ENCODE measurements around the gene VRK1. TPM values are rescaled to one million over a fixed set of nuclear protein-coding genes. Genes with fewer than 3 reads are reported as not detected.
A peak's percentile ranks its signal among the peaks of the same experiment; 100 is the strongest.
"Not testable (repeated sequence)": the region's sequence is repeated elsewhere in the genome, so short reads cannot be mapped to it uniquely, and the experiment has no call there.

VRK1 gene
- total RNA-seq, 1 donor from 2014 or later: 20.0 TPM

DNA sequence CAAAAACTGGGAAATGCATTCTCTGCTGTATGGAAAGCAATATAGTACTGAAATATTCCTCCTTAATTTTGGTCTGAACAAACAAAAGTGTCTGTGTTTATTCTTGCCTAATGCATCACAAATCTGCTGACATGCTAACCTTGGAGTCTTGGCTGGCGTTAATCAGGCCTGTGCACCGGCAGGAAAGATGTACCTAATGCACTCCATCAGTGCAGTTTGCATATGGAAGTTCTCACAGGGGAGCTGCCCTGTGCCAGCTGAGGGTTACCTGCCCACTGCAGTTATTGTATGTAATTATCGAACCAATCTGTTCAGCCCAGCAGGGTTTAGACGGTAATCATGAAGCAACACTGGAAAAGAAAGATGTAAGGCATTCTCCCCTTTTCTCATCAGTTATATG lies 76.9 kb downstream of the VRK1 start:
- no peak for DNase-seq (ENCODE audit: low spot score in 2 of 2, unreplicated experiment in 2 of 2)
- Mint-ChIP-seq H3K27ac (no peak overlapping the region), H3K36me3 (peaks cover 9% of the 10 kb centered on the region), H3K27me3 (ENCODE audit: low read depth) (no peaks in the 10 kb centered on the region), H3K4me3 (no peak overlapping the region), H3K4me1 (no peaks in the 10 kb centered on the region), H3K9me3 (no peaks in the 10 kb centered on the region)
- TF ChIP-seq, protein P1, sequence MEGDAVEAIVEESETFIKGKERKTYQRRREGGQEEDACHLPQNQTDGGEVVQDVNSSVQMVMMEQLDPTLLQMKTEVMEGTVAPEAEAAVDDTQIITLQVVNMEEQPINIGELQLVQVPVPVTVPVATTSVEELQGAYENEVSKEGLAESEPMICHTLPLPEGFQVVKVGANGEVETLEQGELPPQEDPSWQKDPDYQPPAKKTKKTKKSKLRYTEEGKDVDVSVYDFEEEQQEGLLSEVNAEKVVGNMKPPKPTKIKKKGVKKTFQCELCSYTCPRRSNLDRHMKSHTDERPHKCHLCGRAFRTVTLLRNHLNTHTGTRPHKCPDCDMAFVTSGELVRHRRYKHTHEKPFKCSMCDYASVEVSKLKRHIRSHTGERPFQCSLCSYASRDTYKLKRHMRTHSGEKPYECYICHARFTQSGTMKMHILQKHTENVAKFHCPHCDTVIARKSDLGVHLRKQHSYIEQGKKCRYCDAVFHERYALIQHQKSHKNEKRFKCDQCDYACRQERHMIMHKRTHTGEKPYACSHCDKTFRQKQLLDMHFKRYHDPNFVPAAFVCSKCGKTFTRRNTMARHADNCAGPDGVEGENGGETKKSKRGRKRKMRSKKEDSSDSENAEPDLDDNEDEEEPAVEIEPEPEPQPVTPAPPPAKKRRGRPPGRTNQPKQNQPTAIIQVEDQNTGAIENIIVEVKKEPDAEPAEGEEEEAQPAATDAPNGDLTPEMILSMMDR (IDR thresholded peaks at IDR 0.05; ENCODE audit: unreplicated experiment): no peak

DNA sequence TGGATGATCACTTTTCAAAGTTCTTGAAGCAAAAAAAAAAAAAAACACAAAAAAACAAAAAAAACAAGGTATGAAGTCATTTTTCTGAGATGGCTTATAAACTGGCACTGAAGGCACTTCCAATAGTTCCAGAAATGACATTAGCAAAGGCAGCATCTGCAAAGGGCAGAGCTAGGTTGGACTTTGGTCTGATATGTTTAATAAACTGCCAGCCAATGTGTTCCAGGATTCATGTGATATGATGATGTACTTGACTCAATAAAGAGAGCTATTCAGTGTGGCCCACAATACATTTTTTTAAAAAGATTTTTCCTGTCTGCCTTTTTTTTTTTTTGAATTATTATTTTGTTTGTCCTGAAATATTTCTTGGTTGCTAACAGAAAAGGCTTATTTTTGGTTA lies 79.6 kb downstream of the VRK1 start:
- Mint-ChIP-seq H3K9me3 (no peaks in the 10 kb centered on the region), H3K4me3 (no peak overlapping the region), H3K36me3 (peaks cover 7% of the 10 kb centered on the region), H3K27me3 (ENCODE audit: low read depth) (no peaks in the 10 kb centered on the region), H3K27ac (no peak overlapping the region), H3K4me1 (peaks cover 4% of the 10 kb centered on the region)
- DNase-seq (ENCODE audit: low spot score in 2 of 2, unreplicated experiment in 2 of 2): no peak
- TF ChIP-seq, protein P1 (IDR thresholded peaks at IDR 0.05; ENCODE audit: unreplicated experiment): no peak

- H3K27me3 Mint-ChIP-seq (ENCODE audit: low read depth): no peaks in the 10 kb centered on the region
- peak overlapping the region; percentile 22 for H3K27ac Mint-ChIP-seq
- H3K4me1 Mint-ChIP-seq: peaks cover 11% of the 10 kb centered on the region
- TF ChIP-seq, protein P1 (IDR thresholded peaks at IDR 0.05; ENCODE audit: unreplicated experiment): no peak
- no peak for DNase-seq (ENCODE audit: low spot score in 2 of 2, unreplicated experiment in 2 of 2)
- peaks cover 5% of the 10 kb centered on the region for H3K36me3 Mint-ChIP-seq
- no peak overlapping the region for H3K4me3 Mint-ChIP-seq
- peaks cover 4% of the 10 kb centered on the region for H3K9me3 Mint-ChIP-seq
Observed at GRCh38 chr14:96881713-96882112, 84.5 kb downstream of the VRK1 start.

- H3K4me1 Mint-ChIP-seq: peaks cover 11% of the 10 kb centered on the region
- not testable (repeated sequence) for H3K27me3 Mint-ChIP-seq (ENCODE audit: low read depth); H3K27ac Mint-ChIP-seq; DNase-seq (ENCODE audit: low spot score in 2 of 2, unreplicated experiment in 2 of 2); H3K36me3 Mint-ChIP-seq; H3K9me3 Mint-ChIP-seq; H3K4me3 Mint-ChIP-seq
Observed at GRCh38 chr14:96883974-96884373, 86.8 kb downstream of the VRK1 start.

DNA sequence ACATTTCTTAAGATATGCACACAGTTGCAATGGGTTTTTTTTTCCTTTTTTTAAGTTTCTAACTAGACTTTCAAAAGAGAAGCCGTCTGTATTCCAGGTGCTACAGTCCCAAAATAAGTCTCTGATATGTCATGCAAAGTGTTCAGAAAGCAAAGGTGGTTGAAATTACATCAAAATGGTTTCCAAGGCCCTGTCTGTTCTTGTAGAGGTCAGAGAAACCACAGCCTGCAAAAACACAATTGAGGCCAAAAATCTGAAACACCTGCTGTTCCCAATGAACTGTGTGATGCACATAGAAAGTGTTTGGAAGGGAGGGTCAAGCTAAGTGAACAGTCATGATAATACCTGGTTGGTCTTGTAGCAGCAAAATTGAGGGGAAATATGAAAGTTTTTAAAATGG lies 91.0 kb downstream of the VRK1 start:
- Mint-ChIP-seq H3K27ac (no peak overlapping the region), H3K27me3 (ENCODE audit: low read depth) (no peaks in the 10 kb centered on the region), H3K4me3 (no peak overlapping the region), H3K9me3 (peaks cover 4% of the 10 kb centered on the region), H3K36me3 (peaks cover 5% of the 10 kb centered on the region), H3K4me1 (no peaks in the 10 kb centered on the region)
- no peak for DNase-seq (ENCODE audit: low spot score in 2 of 2, unreplicated experiment in 2 of 2)
- TF ChIP-seq, protein P1 (IDR thresholded peaks at IDR 0.05; ENCODE audit: unreplicated experiment): no peak

- H3K4me3 Mint-ChIP-seq: no peak overlapping the region
- H3K27me3 Mint-ChIP-seq (ENCODE audit: low read depth): no peaks in the 10 kb centered on the region
- no peak for DNase-seq (ENCODE audit: low spot score in 2 of 2, unreplicated experiment in 2 of 2)
- TF ChIP-seq, protein P1 (IDR thresholded peaks at IDR 0.05; ENCODE audit: unreplicated experiment): no peak
- H3K27ac Mint-ChIP-seq: no peak overlapping the region
- H3K4me1 Mint-ChIP-seq: no peaks in the 10 kb centered on the region
- H3K9me3 Mint-ChIP-seq: peaks cover 4% of the 10 kb centered on the region
- H3K36me3 Mint-ChIP-seq: peaks cover 5% of the 10 kb centered on the region
Observed at GRCh38 chr14:96888593-96888992, 91.4 kb downstream of the VRK1 start.
